NCI-H2171 treated with DMSO at 0.1 percent for 48 hours (cell line): ENCODE results near the gene KLHL33.
A peak's percentile ranks its signal among the peaks of the same experiment; 100 is the strongest.
"Not testable (repeated sequence)": the region's sequence is repeated elsewhere in the genome, so short reads cannot be mapped to it uniquely, and the experiment has no call there.

Experiments
- DNase-seq: peaks from one replicate; lab custom pipeline; 2025; lab: John Stamatoyannopoulos, UW

Gene KLHL33

DNA sequence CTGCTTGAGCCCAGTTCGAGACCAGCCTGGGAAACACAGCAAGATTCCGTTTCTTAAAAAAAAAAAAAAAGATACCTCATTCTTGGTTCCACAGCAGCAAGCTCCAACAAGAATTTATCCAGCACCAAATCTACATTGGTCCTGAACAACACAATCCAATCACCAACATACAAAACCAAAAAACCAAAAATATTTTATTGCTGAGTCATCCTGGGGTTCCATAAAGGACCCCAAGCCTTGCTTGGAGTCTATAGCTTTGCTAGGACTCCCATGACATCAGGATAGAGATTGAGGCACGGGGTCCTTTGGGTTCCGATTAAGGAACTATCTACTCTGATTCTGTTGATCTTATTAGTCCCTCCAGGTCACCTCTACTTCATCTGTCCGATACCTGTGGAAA is 10.9 kb upstream of the KLHL33 start:
- no peak for DNase-seq

DNA sequence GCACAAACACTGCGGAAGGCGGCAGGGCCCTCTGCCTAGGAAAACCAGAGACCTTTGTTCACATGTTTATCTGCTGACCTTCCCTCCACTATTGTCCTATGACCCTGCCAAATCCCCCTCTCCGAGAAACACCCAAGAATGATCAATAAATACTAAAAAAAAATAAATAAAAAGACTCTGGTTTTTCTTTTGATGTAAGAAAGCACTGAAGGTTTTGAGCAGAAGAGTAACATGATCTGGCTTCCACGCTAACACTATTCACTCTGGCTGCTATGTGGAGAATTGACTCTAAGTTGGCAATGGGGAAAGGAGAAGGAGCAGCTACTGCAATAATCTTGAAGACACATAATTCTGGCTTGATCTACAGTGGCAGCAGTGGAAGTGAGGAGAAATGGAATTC is 7.7 kb upstream of the KLHL33 start:
- DNase-seq: not testable (repeated sequence)

DNA sequence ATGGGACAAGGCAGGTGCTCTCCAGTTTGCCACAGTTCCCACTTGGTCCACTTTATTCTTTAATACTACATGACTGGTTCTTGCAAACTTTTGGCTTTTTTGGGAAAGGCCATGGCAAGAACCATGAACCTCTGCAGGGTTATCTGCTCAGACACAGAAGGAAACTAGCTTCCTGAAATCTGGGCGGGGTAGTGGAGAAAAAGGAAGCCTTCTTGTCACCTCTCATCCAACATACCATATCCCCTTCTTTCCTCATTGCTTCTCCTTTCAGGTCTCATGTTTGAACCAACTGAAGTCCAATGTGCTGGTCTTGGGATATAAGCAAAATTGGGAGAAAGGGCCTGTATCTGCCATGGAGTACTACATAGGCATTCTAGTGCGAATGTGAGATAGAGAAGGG is 5.5 kb upstream of the KLHL33 start:
- no peak for DNase-seq

DNA sequence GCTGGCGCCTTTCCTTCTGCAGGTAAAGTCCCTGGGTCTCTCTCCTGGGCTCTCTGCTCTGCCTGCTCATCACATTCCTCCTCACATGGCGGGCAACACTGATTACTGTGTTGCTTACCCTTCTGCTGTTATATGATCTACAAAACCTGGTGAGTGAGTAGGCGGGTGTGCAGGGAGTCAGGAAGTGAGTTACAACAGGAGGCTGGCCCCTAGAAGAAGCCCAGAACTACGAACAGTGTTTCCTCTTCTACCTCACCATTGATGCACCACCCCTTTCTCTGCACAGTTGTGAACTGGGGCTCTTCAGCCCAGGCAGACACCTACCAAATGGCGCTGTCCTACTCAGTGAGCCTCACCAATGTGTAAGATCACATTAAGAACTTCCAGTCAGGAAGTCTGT is 4.9 kb upstream of the KLHL33 start:
- no peak for DNase-seq

DNA sequence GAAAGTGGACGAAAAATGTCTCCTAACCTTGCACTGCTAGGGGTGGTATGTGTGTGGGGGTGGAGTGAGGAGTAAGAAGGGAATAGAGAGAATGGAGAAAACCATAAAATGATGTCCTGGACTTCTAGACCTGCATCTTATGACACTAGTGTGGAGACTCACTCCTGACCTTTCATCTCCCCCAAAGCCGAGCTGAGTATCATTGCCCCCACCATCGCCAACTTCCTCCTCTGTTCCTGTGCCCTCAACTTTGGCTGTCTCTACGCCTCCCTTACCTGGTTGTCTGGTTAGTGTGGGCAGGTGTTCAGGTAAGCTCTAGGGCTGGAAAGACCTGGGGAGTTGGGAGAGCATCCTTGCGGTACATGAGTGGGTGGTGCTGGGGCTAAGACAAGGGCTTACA is 4.5 kb upstream of the KLHL33 start:
- no peak for DNase-seq

DNA sequence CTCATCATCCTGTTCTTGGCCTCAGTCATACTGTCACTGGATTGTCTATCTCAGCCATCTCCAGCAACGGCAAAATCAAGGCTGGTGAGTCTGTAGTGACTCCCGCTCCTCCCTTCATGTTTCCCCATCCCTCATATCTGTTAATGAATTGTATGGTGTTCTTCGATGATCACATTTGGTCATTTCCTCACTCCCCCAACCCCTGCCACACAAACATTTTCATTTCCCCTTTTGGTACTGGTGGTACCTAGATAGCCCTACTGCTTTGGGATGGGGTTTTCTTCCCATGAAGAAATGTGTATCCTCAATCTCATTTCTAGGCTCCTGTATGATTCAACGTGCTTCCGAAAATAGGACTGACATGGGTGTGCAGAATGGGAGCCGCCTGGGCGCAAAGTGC is 2.7 kb upstream of the KLHL33 start:
- DNase-seq: no peak

DNA sequence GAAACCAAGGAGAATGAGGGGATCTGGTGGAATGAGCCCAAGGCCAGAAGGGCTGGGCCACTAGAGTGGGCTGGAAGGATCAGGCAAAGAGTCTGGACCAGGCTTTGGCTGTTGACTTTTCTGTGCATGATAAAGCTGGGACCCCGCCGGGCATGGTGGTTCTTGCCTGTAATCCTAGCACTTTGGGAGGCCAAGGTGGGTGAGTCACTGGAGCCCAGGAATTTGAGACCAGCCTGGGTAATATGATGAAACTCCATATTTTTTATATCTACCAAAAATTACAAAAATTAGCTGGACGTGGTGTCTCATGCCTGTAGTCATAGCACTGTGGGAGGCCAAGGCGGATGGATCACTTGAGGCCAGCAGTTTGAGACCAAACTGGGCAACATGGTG is 393 bp upstream of the KLHL33 start:
- DNase-seq: no peak

DNA sequence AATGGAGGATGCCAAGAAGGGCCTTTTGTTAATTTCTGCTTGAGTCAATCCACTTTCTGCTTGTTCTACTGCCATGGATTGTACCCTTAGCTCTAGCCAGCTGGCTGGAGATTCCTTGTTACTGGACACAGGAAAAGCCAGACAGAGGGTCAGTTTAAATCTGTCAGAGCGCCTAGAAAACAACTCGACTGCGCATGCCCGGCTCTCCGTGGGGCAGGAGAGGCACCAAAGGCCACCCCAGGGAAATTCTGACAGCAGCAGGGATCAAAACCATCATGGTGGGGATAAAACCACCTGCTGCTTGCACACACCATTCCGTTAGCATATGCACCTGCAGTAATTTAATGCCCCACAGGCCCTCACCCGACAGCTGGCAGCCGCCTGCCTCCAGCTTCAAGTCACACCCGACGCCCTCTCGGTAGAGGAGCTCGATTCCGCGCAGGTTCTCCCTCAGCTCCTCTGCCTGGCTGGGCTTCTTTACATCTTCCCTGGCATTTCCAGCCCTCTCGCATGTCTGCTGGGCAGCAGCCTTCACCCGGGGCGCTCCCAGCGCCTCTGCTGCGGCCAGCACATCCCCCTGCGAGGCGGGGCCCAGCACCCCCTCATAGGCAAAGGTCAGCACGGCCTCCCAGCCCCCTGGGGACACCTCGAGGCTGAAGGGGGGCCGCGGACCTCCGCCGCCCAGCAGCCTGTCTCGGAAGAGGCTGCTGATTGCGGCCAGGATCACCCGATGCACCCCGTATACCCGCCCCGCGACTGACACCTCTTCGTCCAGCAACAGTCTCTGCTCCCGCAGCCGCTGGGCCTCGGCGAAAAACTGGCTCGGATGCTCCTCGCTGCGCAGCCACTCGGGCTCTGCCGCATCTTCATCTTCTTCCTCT is 1.0 kb downstream of the KLHL33 start:
- peak; percentile 94 for DNase-seq

DNA sequence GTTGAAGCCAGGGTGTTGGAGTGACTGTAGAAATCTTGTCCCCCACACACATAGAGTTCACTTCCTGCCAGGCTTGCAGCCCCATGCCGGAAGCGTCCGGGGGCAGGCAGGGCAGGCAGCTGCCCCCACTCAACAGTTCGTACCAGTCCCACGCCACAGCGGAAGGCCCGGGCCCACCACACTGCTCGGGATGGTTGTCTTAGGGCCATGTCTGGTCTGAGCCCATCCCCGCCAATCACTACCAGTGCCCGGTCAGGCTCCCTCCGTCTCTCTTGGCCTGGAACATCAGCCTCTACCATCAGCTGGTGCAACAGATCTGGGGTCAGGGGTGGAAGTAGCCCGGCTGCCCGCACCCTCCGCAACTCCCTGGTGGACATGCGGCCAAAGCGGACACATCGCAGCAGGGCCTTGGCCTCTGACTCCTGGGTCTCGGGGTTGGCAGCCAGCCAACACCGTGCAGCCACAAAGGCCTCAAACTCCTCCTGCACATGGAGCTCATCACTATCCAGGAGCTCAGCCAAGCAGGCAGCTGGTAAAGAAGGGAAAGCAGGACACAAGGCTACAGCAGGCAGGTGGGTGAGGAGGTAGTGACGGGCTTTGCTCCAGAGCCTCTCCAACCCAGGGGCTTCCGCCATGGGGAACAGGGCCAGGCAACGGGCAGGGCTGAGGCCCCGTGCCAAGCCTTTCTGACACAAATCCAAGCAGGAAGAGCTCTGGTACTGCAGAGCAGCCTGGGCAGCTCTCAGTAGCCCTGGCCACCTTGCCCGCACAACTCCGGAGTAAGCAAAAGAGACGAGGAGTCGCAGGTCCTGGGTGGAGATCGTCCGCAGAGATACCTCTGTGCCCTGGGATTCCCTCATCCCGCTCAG is 5.9 kb downstream of the KLHL33 start:
- DNase-seq: no peak

DNA sequence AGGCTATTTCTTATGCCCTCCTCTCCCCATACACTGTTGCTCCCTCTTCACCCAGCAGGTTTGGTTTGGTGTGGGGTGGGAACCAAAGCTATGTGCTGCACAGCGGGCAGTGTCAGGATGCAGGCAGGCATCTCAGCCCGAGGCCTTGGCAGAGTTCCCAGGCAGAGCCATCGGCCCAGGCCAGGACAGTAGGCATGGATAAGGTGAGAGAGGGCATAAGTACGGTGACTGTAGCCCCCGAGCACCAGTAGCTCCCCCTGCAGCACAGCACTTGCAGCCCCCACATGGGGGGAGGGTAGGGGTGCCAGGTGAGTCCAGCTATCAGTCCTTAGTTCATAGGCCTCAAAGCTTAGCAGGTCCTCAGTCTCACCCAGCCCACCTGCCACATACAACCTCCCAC is 7.2 kb downstream of the KLHL33 start:
- DNase-seq: no peak

DNA sequence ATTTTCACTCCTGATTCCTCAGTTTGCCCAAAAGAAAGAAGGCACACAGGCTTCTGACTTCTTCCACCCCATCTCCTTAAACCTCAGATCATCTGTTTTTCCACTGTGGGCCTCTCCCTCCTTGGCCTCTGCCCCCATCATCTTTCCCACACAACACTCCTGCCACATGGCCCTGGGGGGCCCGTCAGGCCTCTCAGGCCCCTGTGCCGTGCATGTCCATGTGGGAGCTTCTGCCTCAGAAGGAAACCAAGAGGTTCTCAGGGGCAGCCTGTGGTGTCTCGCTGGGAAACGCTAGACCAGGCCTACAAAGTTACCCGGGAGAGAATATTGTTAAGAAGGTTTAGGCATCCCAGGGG is 8.0 kb downstream of the KLHL33 start:
- DNase-seq: no peak

DNA sequence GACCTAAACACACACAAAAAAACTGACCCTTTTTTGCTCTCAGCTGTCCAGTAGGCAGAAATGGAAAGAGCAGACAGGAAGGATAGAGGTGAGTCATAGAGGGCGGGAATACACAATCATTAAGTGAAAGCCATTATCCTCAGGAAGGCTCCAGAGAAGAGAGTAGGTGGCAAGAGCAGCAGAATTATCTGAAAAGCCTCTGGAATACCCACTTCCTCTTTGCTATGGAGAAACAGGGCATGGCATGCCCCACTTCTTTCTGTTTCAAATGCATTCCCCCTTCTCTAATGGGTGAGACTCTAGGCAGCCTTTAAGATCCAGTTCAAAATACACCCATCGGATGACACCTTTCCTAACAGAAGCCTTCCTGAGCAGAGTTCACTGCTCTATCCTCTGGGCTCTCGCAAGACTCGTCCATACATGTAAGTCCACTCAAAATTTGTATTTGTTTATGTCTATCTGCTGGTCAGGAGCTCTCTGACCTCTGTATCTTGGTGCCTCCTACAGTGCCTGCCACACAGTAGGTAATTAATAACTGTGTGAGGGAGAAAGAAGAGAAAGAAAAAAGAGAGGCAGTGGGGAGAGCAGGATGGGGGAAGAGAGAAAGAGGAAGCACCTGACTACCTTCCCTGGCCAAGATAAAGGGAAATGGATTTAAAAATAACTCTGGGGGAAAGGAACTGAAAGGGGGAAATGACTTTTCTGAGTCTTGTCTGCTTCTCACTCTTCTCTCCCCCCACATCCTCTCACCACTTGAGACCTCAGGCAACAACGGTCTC is 8.5 kb downstream of the KLHL33 start:
- no peak for DNase-seq

DNA sequence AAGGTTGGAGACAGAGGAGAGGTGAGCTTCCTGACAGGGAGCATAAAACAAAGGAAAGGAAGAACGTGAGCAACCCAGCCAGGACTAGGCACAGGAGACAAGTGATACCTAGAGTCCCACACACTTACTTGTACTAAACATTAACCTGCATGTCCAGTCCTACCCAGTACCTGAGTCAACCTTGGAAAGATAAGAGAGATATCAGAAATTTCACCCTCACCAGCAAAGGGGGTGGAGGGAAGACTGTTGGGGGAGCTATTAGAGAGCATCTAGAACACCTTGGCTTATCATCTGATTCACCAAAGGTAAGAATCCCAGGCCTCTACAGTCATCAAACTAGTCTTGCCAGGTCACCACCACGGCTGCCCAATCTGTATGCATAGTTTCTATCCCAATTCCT is 11.1 kb downstream of the KLHL33 start:
- no peak for DNase-seq

DNA sequence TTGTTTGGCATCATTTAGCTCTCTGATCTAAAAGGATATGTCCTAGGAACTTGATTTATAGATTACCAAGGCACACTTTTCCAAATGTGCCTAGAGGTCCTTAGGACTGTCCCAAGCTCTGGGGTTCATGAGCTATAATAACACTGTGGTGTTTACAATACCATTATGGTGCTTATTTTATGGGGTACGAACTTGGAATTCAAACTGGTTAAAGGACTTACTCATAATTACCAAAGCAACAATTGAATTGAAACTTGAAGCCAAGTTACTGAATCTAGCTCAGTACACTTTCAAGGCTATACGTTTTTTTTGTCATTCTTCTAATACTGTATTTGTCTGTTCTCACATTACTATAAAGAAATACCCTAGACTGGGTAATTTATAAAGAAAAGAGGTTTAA is 13.1 kb downstream of the KLHL33 start:
- no peak for DNase-seq

DNA sequence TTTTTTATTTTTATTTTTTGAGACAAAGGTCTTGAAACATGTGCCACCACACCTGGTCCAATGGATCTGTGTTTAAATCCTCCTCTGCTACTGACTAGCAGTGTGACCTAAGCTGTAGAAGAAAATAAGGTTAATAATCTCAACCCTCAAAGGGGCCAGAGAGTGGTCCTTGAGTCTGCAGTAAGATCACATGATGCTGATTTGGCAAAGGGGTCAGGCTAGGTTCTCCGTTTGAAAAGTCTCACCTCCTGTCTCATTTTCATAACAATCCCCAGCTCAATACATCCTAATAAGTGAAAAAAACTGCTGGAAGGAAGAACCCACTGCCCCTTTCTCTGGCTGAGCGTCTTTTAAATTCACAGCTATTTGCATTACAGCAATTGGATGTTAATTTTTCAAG is 14.7 kb downstream of the KLHL33 start:
- no peak for DNase-seq

DNA sequence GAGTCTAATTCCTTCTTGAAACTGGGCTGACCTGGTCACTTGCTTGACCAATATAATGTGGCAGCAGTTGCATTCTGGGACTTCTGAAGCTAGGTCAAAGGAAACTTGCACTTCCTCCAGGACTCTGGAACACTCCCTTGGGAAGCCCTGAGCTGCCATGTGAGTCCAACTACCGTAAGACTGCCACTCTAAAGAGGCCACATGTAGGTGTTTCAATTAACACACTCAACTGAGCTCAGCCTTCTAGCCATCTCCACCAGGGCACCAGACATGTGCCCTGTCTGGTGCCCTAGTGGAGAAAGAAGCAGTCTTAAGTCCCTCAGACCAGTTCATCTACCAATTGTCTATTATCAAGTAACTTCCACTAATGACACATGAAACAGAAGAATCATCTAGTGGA is 16.5 kb downstream of the KLHL33 start:
- no peak for DNase-seq

DNA sequence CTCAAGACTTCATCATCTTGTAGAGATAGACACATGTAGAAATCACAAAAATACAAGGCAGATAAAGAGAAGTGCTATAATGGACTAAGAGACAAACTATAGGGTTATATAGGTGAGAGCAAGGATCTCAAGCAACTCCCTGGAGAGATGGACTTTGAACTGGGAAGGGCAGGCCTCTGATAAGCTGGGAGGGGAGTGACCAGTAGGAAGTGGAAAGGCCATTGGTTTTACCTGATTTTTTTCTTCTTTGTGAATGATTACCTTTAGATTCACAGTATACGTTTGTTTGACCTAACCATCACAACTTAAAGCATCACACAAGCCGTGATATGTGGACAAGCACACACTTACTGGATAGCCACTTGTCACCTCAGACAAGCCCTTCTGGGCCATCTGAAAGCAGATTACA is 17.5 kb downstream of the KLHL33 start:
- no peak for DNase-seq

DNA sequence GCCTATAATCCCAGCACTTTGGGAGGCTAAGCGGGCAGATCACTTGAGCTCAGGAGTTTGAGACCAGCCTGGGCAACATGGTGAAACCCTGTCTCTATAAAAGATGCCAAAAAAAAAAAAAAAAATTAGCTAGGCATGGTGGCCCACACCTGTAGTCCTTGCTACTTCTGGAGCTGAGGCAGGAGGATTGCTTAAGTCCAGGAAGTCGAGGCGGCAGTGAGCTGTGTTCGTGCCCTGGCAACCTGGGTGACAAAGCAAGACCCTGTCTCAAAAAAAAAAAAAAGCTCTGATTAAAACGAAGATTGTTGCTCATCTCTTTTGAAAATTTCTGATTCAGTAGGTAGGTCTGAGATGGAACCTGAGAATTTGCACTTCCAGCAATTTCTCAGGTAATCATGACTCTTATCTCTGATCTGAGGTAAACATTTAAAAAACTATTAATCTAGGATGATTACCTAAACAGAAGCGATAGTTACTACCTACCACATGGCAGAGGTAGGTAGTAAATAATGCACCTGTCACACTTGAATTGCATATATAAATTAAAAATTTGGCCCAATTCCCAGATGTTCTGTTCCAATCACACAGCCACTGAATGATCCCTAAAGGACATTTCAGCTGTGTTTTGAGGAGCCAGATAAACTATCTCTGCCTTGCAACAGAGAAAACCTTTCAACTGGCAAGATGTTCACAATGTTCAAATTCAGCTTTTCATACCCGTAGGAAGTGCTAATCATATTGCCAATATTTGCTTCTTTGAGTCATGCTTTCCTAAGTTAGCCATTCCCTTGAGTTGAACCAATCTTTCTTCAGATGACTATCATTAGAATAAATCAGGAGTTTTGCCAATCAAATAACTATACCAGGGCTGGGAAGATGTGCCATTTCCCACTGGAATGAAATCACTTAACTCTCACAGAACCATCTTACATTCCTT is 18.4 kb downstream of the KLHL33 start:
- peak; percentile 70 for DNase-seq

DNA sequence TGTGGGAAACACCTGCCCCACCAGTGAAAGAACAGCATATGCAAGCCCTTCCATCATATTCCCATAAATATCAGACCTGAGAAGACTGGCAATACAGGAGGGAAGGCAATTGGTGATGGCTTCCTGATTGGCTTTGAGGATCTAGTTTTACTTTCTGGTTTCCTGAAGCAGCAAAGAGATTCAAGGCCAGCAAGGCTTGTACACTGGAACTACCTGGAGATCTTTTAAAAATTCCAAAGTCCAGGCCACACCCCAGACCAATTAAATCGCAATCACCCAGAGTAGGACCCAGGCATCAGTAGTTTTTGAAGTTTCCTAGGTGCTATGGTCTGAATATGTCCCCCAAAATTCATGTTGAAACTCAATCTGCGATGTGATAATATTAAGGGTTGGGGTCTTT is 19.7 kb downstream of the KLHL33 start:
- no peak for DNase-seq

DNA sequence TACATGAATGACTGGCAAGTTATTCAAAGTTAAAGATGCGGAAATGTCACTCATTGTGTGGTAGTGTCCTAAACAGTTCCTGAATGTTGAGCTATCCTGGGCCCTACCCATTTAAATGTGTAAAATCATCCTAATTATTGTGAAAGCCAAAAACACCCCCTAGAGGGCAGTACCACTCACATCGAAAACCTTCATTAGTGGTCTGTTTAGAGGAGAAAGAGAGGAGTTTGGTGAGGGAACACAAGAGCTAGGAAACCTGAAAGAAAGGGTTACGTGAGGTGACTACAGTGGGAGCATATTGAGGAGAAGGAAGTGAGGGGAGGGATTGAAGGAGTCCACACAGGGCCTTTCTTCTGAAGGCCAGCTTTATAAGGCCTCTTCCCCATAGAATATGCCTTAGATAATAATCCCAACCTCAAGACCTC is 20.2 kb downstream of the KLHL33 start:
- DNase-seq: peak; percentile 60

DNA sequence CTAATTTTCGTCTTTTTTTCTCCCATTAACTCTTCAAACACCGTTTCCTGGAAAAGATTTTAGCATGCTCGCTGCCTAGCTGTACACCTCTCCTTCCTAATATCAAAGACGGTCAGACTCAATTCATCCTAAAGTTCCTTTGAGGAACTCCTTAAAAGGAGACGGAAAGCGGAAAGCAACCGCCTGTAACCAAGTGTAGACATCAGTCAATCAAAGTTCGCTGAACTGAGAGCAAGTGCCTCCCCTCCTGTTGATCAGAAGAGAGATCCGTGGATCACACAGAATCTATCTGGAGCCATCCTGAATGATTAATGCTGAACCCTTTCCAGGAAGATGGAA is 22.3 kb downstream of the KLHL33 start:
- DNase-seq: peak; percentile 68
